D721Med (cell line): ENCODE results near the gene IL12A.

Experiments
- DNase-seq: peaks from one replicate; pipeline ENCODE4 v3.0.0; 2011; ENCODE audit warnings: low spot score; ENCODE audit not compliant: insufficient read length
- FAIRE-seq: peaks from 2 replicates; lab custom pipeline; 2011; peaks lifted over from hg19 to GRCh38; lab: Jason Lieb, UNC
- CTCF ChIP-seq: IDR thresholded peaks from 2 replicates; pipeline ENCODE4 v1.5.1; 2012; ENCODE audit warnings: mild to moderate bottlenecking, control low read depth; ENCODE audit not compliant: insufficient read depth; ENCODE audit errors: missing control alignments

Gene IL12A

GRCh38 chr3:159977295-159977694 is 11.3 kb upstream of the IL12A start:
- no peak for FAIRE-seq
- DNase-seq = no peak
- no peak for TF ChIP-seq CTCF

GRCh38 chr3:159978353-159978752 is 10.3 kb upstream of the IL12A start:
- FAIRE-seq = no peak

GRCh38 chr3:159978918-159979703 is 9.5 kb upstream of the IL12A start:
- FAIRE-seq = no peak
- no peak for DNase-seq
- no peak for TF ChIP-seq CTCF

More at GRCh38 chr3:159978353-159978752, 10.3 kb upstream of the IL12A start:
- no peak for TF ChIP-seq CTCF
- DNase-seq = no peak

- DNase-seq = no peak
- FAIRE-seq = no peak
- TF ChIP-seq CTCF = no peak
Measured at GRCh38 chr3:159982442-159982974, 6.1 kb upstream of the IL12A start.

- TF ChIP-seq CTCF = no peak
- no peak for DNase-seq
- FAIRE-seq = no peak
Measured at GRCh38 chr3:159987291-159987711, 1.3 kb upstream of the IL12A start.

GRCh38 chr3:159989973-159990846 is 1.6 kb downstream of the IL12A start:
- no peak for FAIRE-seq
- TF ChIP-seq CTCF = no peak
- no peak for DNase-seq

GRCh38 chr3:159991591-159991990 is 3.0 kb downstream of the IL12A start:
- no peak for TF ChIP-seq CTCF
- FAIRE-seq (no peak), DNase-seq (no peak)
